Measurements from ENCODE around the gene SLC24A1.

The SLC24A1 gene

GRCh38 chr15:65680544-65680943 lies 58.8 kb downstream of the SLC24A1 start:
- H3K4me3 ChIP-seq (replicated peaks; ENCODE audit: low read depth, low read length) = no peak overlapping the region
- no peak for DNase-seq (ENCODE audit: extremely low read depth, low read depth)
- TF ChIP-seq CTCF (IDR thresholded peaks at IDR 0.05; ENCODE audit: low read depth, low read length, missing control alignments) = no peak

GRCh38 chr15:65682404-65682911 lies 60.7 kb downstream of the SLC24A1 start:
- no peak for TF ChIP-seq CTCF (IDR thresholded peaks at IDR 0.05; ENCODE audit: low read depth, low read length, missing control alignments)
- H3K4me3 ChIP-seq (replicated peaks; ENCODE audit: low read depth, low read length) = no peak overlapping the region
- DNase-seq (ENCODE audit: extremely low read depth, low read depth) = no peak

- no peak for TF ChIP-seq CTCF (IDR thresholded peaks at IDR 0.05; ENCODE audit: low read depth, low read length, missing control alignments)
- H3K4me3 ChIP-seq (replicated peaks; ENCODE audit: low read depth, low read length) = no peak overlapping the region
- no peak for DNase-seq (ENCODE audit: extremely low read depth, low read depth)
Measured at GRCh38 chr15:65688462-65688861, 66.7 kb downstream of the SLC24A1 start.

GRCh38 chr15:65690173-65690572 lies 68.4 kb downstream of the SLC24A1 start:
- no peak for DNase-seq (ENCODE audit: extremely low read depth, low read depth)
- no peak overlapping the region for H3K4me3 ChIP-seq (replicated peaks; ENCODE audit: low read depth, low read length)
- no peak for TF ChIP-seq CTCF (IDR thresholded peaks at IDR 0.05; ENCODE audit: low read depth, low read length, missing control alignments)

GRCh38 chr15:65690778-65691177 lies 69.0 kb downstream of the SLC24A1 start:
- TF ChIP-seq CTCF (IDR thresholded peaks at IDR 0.05; ENCODE audit: low read depth, low read length, missing control alignments) = no peak
- no peak for DNase-seq (ENCODE audit: extremely low read depth, low read depth)
- no peak overlapping the region for H3K4me3 ChIP-seq (replicated peaks; ENCODE audit: low read depth, low read length)

- no peak for DNase-seq (ENCODE audit: extremely low read depth, low read depth)
- no peak overlapping the region for H3K4me3 ChIP-seq (replicated peaks; ENCODE audit: low read depth, low read length)
- no peak for TF ChIP-seq CTCF (IDR thresholded peaks at IDR 0.05; ENCODE audit: low read depth, low read length, missing control alignments)
Measured at GRCh38 chr15:65695081-65695480, 73.3 kb downstream of the SLC24A1 start.
